ENCODE results near the gene OBP2A. TPM values are rescaled to one million over a fixed set of nuclear protein-coding genes. Genes with fewer than 3 reads are reported as not detected.
"Not testable (repeated sequence)": the region's sequence is repeated elsewhere in the genome, so short reads cannot be mapped to it uniquely, and the experiment has no call there.

The OBP2A gene
- total RNA-seq, 1 experiment from 2014 or later, result not detected

GRCh38 chr9:135535631-135536030, 10.3 kb upstream of the OBP2A start:
- H3K27ac Mint-ChIP-seq (ENCODE audit: unreplicated experiment); intact Hi-C loops (cut with micrococcal nuclease; ENCODE audit: unreplicated experiment); DNase-seq; H3K27me3 ChIP-seq (replicated peaks; ENCODE audit: control insufficient read depth, insufficient read depth, low read length); BruUV-seq (replicated peaks); H3K9me3 ChIP-seq; H3K4me3 Mint-ChIP-seq (ENCODE audit: unreplicated experiment); POLR2A ChIA-PET; H3K36me3 Mint-ChIP-seq (ENCODE audit: insufficient read depth, unreplicated experiment); H3K4me3 ChIP-seq (ENCODE audit: low read depth, low read length); H3K4me1 ChIP-seq; CTCF ChIA-PET; H3K4me1 Mint-ChIP-seq (ENCODE audit: low read depth, unreplicated experiment); H3K36me3 ChIP-seq (ENCODE audit: control insufficient read depth, insufficient read depth, low read length); H3K9me3 Mint-ChIP-seq (ENCODE audit: unreplicated experiment): not testable (repeated sequence)
- peaks cover 33% of the 10 kb centered on the region for H3K27me3 Mint-ChIP-seq (ENCODE audit: insufficient read depth, unreplicated experiment)

- CTCF ChIA-PET, result no interaction called here
Measured at GRCh38 chr9:135536216-135536615, 9.7 kb upstream of the OBP2A start.

GRCh38 chr9:135543262-135543894, 2.5 kb upstream of the OBP2A start:
- H3K27me3 Mint-ChIP-seq (ENCODE audit: insufficient read depth, unreplicated experiment), result peaks cover 18% of the 10 kb centered on the region
- H3K27ac Mint-ChIP-seq (ENCODE audit: unreplicated experiment); H3K4me1 Mint-ChIP-seq (ENCODE audit: low read depth, unreplicated experiment); H3K9me3 Mint-ChIP-seq (ENCODE audit: unreplicated experiment); DNase-seq; H3K4me3 Mint-ChIP-seq (ENCODE audit: unreplicated experiment); BruUV-seq (replicated peaks); intact Hi-C loops (cut with micrococcal nuclease; ENCODE audit: unreplicated experiment); H3K4me3 ChIP-seq (ENCODE audit: low read depth, low read length); H3K27me3 ChIP-seq (replicated peaks; ENCODE audit: control insufficient read depth, insufficient read depth, low read length); H3K36me3 ChIP-seq (ENCODE audit: control insufficient read depth, insufficient read depth, low read length); H3K4me1 ChIP-seq; CTCF ChIA-PET; POLR2A ChIA-PET; H3K9me3 ChIP-seq; H3K36me3 Mint-ChIP-seq (ENCODE audit: insufficient read depth, unreplicated experiment): not testable (repeated sequence)

More at GRCh38 chr9:135536216-135536615, 9.7 kb upstream of the OBP2A start:
- Histone ChIP-seq H3K4me3 (ENCODE audit: low read depth, low read length) (no peak overlapping the region), H3K36me3 (ENCODE audit: control insufficient read depth, insufficient read depth, low read length) (no peaks in the 10 kb centered on the region), H3K9me3 (no peaks in the 10 kb centered on the region), H3K27me3 (replicated peaks; ENCODE audit: control insufficient read depth, insufficient read depth, low read length) (no peaks in the 10 kb centered on the region), H3K4me1 (no peaks in the 10 kb centered on the region)
- DNase-seq, result no peak
- POLR2A ChIA-PET, result no interaction called here
- TF ChIP-seq, protein P1, sequence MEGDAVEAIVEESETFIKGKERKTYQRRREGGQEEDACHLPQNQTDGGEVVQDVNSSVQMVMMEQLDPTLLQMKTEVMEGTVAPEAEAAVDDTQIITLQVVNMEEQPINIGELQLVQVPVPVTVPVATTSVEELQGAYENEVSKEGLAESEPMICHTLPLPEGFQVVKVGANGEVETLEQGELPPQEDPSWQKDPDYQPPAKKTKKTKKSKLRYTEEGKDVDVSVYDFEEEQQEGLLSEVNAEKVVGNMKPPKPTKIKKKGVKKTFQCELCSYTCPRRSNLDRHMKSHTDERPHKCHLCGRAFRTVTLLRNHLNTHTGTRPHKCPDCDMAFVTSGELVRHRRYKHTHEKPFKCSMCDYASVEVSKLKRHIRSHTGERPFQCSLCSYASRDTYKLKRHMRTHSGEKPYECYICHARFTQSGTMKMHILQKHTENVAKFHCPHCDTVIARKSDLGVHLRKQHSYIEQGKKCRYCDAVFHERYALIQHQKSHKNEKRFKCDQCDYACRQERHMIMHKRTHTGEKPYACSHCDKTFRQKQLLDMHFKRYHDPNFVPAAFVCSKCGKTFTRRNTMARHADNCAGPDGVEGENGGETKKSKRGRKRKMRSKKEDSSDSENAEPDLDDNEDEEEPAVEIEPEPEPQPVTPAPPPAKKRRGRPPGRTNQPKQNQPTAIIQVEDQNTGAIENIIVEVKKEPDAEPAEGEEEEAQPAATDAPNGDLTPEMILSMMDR (IDR thresholded peaks at IDR 0.05; ENCODE audit: insufficient read depth in 1 of 2, low read depth in 1 of 2, low read length in 1 of 2, severe bottlenecking in 1 of 2, unreplicated experiment in 1 of 2), result no peak
- Mint-ChIP-seq H3K27ac (ENCODE audit: unreplicated experiment) (no peak overlapping the region), H3K27me3 (ENCODE audit: insufficient read depth, unreplicated experiment) (peaks cover 33% of the 10 kb centered on the region), H3K36me3 (ENCODE audit: insufficient read depth, unreplicated experiment) (no peaks in the 10 kb centered on the region), H3K9me3 (ENCODE audit: unreplicated experiment) (no peaks in the 10 kb centered on the region), H3K4me3 (ENCODE audit: unreplicated experiment) (no peak overlapping the region), H3K4me1 (ENCODE audit: low read depth, unreplicated experiment) (peaks cover 7% of the 10 kb centered on the region)
- intact Hi-C loops (cut with micrococcal nuclease; ENCODE audit: unreplicated experiment), result no loop called here
- no TSS peak for BruUV-seq (replicated peaks)

- H3K27me3 Mint-ChIP-seq (ENCODE audit: insufficient read depth, unreplicated experiment), result peaks cover 7% of the 10 kb centered on the region
- POLR2A ChIA-PET, result no interaction called here
- TF ChIP-seq, protein P1 (IDR thresholded peaks at IDR 0.05; ENCODE audit: insufficient read depth in 1 of 2, low read depth in 1 of 2, low read length in 1 of 2, severe bottlenecking in 1 of 2, unreplicated experiment in 1 of 2), result no peak
- H3K9me3 Mint-ChIP-seq (ENCODE audit: unreplicated experiment), result no peaks in the 10 kb centered on the region
- no peak overlapping the region for H3K4me3 Mint-ChIP-seq (ENCODE audit: unreplicated experiment)
- no peak for DNase-seq
- intact Hi-C loops (cut with micrococcal nuclease; ENCODE audit: unreplicated experiment), result no loop called here
- Histone ChIP-seq H3K9me3 (no peaks in the 10 kb centered on the region), H3K4me1 (no peaks in the 10 kb centered on the region), H3K4me3 (ENCODE audit: low read depth, low read length) (no peak overlapping the region), H3K27me3 (replicated peaks; ENCODE audit: control insufficient read depth, insufficient read depth, low read length) (no peaks in the 10 kb centered on the region), H3K36me3 (ENCODE audit: control insufficient read depth, insufficient read depth, low read length) (no peaks in the 10 kb centered on the region)
- H3K27ac Mint-ChIP-seq (ENCODE audit: unreplicated experiment), result no peak overlapping the region
- BruUV-seq (replicated peaks), result no TSS peak
- CTCF ChIA-PET, result no interaction called here
- H3K36me3 Mint-ChIP-seq (ENCODE audit: insufficient read depth, unreplicated experiment), result no peaks in the 10 kb centered on the region
- H3K4me1 Mint-ChIP-seq (ENCODE audit: low read depth, unreplicated experiment), result peaks cover 10% of the 10 kb centered on the region
Measured at GRCh38 chr9:135544981-135545635, 818 bp upstream of the OBP2A start.

- H3K27me3 ChIP-seq (replicated peaks; ENCODE audit: control insufficient read depth, insufficient read depth, low read length); BruUV-seq (replicated peaks): not testable (repeated sequence)
Measured at GRCh38 chr9:135546792-135547617, 1.1 kb downstream of the OBP2A start.

More at GRCh38 chr9:135546792-135547617, 1.1 kb downstream of the OBP2A start:
- H3K27me3 Mint-ChIP-seq (ENCODE audit: insufficient read depth, unreplicated experiment); H3K4me3 Mint-ChIP-seq (ENCODE audit: unreplicated experiment); H3K4me1 Mint-ChIP-seq (ENCODE audit: low read depth, unreplicated experiment); DNase-seq; H3K36me3 Mint-ChIP-seq (ENCODE audit: insufficient read depth, unreplicated experiment); CTCF ChIA-PET; POLR2A ChIA-PET; H3K36me3 ChIP-seq (ENCODE audit: control insufficient read depth, insufficient read depth, low read length); H3K4me1 ChIP-seq; H3K4me3 ChIP-seq (ENCODE audit: low read depth, low read length); intact Hi-C loops (cut with micrococcal nuclease; ENCODE audit: unreplicated experiment); H3K9me3 Mint-ChIP-seq (ENCODE audit: unreplicated experiment); H3K27ac Mint-ChIP-seq (ENCODE audit: unreplicated experiment); H3K9me3 ChIP-seq: not testable (repeated sequence)
